PC-9 (cell line): ENCODE results near the gene JAML.

Experiments
- EZH2 ChIP-seq: fragments of 200-600 bp; sonication (generic); IDR thresholded peaks from 2 replicates; pipeline ENCODE4 v1.8.0; 2017; ENCODE audit warnings: antibody characterized with exemption, low read depth
- TF ChIP-seq, protein P1 (sequence below): fragments of 200-600 bp; sonication (generic); conservative IDR thresholded peaks from 2 replicates; pipeline ENCODE4 v1.6.1; 2017; ENCODE audit warnings: mixed run types, antibody characterized with exemption, mild to moderate bottlenecking, moderate library complexity

DNA sequence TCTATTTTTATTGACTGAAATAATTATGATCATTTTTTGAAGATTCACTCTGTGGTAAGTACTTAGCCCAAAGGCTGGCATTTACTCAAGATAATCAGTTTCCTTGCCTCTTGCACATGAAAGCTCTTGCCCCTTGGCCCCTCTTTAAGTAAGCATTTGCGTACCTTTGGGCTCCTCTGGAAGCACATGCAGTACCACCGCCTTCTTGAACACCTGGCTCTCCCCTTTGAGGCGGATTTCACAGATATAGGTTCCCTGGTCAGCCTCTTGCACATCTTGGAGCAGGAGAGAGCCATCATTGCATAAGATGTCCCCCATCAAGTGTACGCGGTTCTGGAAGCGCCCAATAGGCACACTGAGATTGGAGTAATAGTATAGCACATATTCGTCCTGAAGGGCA is 14.5 kb downstream of the JAML start:
- TF ChIP-seq EZH2: no peak
- TF ChIP-seq, protein P1, sequence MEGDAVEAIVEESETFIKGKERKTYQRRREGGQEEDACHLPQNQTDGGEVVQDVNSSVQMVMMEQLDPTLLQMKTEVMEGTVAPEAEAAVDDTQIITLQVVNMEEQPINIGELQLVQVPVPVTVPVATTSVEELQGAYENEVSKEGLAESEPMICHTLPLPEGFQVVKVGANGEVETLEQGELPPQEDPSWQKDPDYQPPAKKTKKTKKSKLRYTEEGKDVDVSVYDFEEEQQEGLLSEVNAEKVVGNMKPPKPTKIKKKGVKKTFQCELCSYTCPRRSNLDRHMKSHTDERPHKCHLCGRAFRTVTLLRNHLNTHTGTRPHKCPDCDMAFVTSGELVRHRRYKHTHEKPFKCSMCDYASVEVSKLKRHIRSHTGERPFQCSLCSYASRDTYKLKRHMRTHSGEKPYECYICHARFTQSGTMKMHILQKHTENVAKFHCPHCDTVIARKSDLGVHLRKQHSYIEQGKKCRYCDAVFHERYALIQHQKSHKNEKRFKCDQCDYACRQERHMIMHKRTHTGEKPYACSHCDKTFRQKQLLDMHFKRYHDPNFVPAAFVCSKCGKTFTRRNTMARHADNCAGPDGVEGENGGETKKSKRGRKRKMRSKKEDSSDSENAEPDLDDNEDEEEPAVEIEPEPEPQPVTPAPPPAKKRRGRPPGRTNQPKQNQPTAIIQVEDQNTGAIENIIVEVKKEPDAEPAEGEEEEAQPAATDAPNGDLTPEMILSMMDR: no peak
